GM12878 (cell line): ENCODE measurements around the gene SPG7. TPM values are rescaled to one million over a fixed set of nuclear protein-coding genes. Genes with fewer than 3 reads are reported as not detected.

Experiments used
- ATAC-seq: fragments of 200-7000 bp; cut with Tn5 transposase; 3 replicates; pipeline ENCODE4 v1.9.1; 2020; ENCODE audit warnings: mild to moderate bottlenecking, moderate library complexity
- BruUV-seq: library from RNA; stranded (reverse); fragments of 400-500 nt; replicated peaks from 2 replicates; lab custom pipeline; 2021; lab: Mats Ljungman, UMichigan
- CTCF ChIA-PET: fragments of 300-600 bp; sonication (Branson Sonifier 250); formaldehyde crosslinking; extraction: SDS; loops from one replicate; lab custom pipeline; 2021; ENCODE audit warnings: inconsistent platforms; lab: Yijun Ruan, JAX
- POLR2A ChIA-PET: fragments of 350-600 bp; formaldehyde crosslinking; extraction: SDS; loops from one replicate; lab custom pipeline; 2021; ENCODE audit warnings: inconsistent platforms; lab: Charles Lee
- RAD21 ChIA-PET: fragments of 300-600 bp; sonication (Branson Sonifier 250); formaldehyde crosslinking; loops from one replicate; lab custom pipeline; 2023; ENCODE audit warnings: antibody characterized with exemption; ENCODE audit not compliant: unreplicated experiment; lab: Charles Lee
- SMC1A ChIA-PET: fragments of 300-600 bp; sonication (Branson Sonifier 250); formaldehyde crosslinking; loops from one replicate; lab custom pipeline; 2023; ENCODE audit not compliant: unreplicated experiment, uncharacterized antibody; lab: Charles Lee
- DNase-seq: peaks from one replicate; pipeline ENCODE4 v3.0.0-alpha.2; 2011; ENCODE audit warnings: low read depth, low spot score
- FAIRE-seq: peaks from 3 replicates; lab custom pipeline; 2011; peaks lifted over from hg19 to GRCh38; lab: Jason Lieb, UNC
- H2AFZ ChIP-seq: 2 replicates; pipeline ENCODE4 v1.6.0; 2011; ENCODE audit warnings: low read depth, low read length, control low read depth; ENCODE audit not compliant: control insufficient read depth
- H3K27ac ChIP-seq: 2 replicates; pipeline ENCODE4 v1.5.1; 2011; ENCODE audit warnings: control low read depth; ENCODE audit not compliant: control insufficient read depth, insufficient read depth
- H3K27me3 ChIP-seq, 2 experiments: replicated peaks in 1 of 2; 2 replicates each; pipeline versions ENCODE4 v1.6.0 to v1.6.1; 2011; ENCODE audit warnings: low read length in 1 of 2; ENCODE audit not compliant: control insufficient read depth in 2 of 2, insufficient read depth in 2 of 2
- H3K36me3 ChIP-seq, 2 experiments: 2 replicates each; pipeline ENCODE4 v1.5.1; 2011; ENCODE audit warnings: low read length in 1 of 2; ENCODE audit not compliant: control insufficient read depth in 2 of 2, insufficient read depth in 2 of 2
- H3K4me1 ChIP-seq: 2 replicates; pipeline ENCODE4 v1.6.1; 2011; ENCODE audit warnings: mild to moderate bottlenecking, low read length, moderate library complexity, mixed read lengths; ENCODE audit not compliant: control insufficient read depth, insufficient read depth
- H3K4me2 ChIP-seq: 2 replicates; pipeline ENCODE4 v1.6.0; 2011; ENCODE audit warnings: control low read depth; ENCODE audit not compliant: control insufficient read depth, insufficient read depth
- H3K4me3 ChIP-seq: fragments of 200-600 bp; sonication (generic); 2 replicates; pipeline ENCODE4 v1.5.1; 2016
- H3K79me2 ChIP-seq: 2 replicates; pipeline ENCODE4 v1.6.0; 2011; ENCODE audit warnings: low read length; ENCODE audit not compliant: control insufficient read depth, insufficient read depth
- H3K9ac ChIP-seq: 2 replicates; pipeline ENCODE4 v1.8.0; 2011; ENCODE audit warnings: low read length, control low read depth, mixed read lengths; ENCODE audit not compliant: control insufficient read depth, insufficient read depth
- H3K9me3 ChIP-seq: replicated peaks from 3 replicates; pipeline ENCODE4 v1.5.1; 2011; ENCODE audit warnings: mild to moderate bottlenecking, low read length; ENCODE audit not compliant: control insufficient read depth, insufficient read depth
- H4K20me1 ChIP-seq: 2 replicates; pipeline ENCODE4 v1.6.0; 2011; ENCODE audit not compliant: control insufficient read depth, insufficient read depth
- ASH2L ChIP-seq: fragments of 300-600, 200-600 bp; sonication (generic); IDR thresholded peaks from 2 replicates; pipeline ENCODE4 v1.6.1; 2017; ENCODE audit warnings: low read depth, mild to moderate bottlenecking, borderline replicate concordance
- IKZF1 ChIP-seq: fragments of 450-650 bp; conservative IDR thresholded peaks from 2 replicates; pipeline ENCODE4 v1.6.1; 2017; ENCODE audit warnings: antibody characterized with exemption, mild to moderate bottlenecking
- IRF3 ChIP-seq: fragments of 450-650 bp; IDR thresholded peaks from 2 replicates; pipeline ENCODE4 v1.6.1; 2014; ENCODE audit warnings: mild to moderate bottlenecking
- SPI1 ChIP-seq: IDR thresholded peaks from 2 replicates; pipeline ENCODE4 v1.6.1; 2011; ENCODE audit warnings: low read depth, mild to moderate bottlenecking, low read length, moderate library complexity, borderline replicate concordance; ENCODE audit not compliant: insufficient read depth
- ZNF217 ChIP-seq: fragments of 450-650 bp; IDR thresholded peaks from 2 replicates; pipeline ENCODE4 v1.6.1; 2017; ENCODE audit warnings: antibody characterized with exemption, mild to moderate bottlenecking
- WGBS: methylation state at CpG from one replicate; pipeline ENCODE4 v1.1.6; 2016; ENCODE audit warnings: low lambda C conversion rate; ENCODE audit not compliant: insufficient replicate concordance, insufficient coverage; ENCODE audit errors: missing lambda C conversion rate; 5-methylcytosine and 5-hydroxymethylcytosine counted together
- in situ Hi-C: fragments of 300-500 bp; cut with MboI; formaldehyde crosslinking; loops from 9 replicates; pipeline ENCODE4 v1.14.3; 2018; ENCODE audit warnings: mixed read lengths
- intact Hi-C: fragments of 100-400 bp; cut with micrococcal nuclease; formaldehyde crosslinking; loops from one replicate; pipeline ENCODE4 v1.14.2; 2022; ENCODE audit not compliant: unreplicated experiment
- polyA plus RNA-seq, 11 experiments: library from polyadenylated mRNA; depleted of rRNA in 4 of 11; unstranded in 6 of 11; stranded (reverse) in 5 of 11; fragments of >200 nt; fragmentation: Nextera tagmentation in 4 of 11; fragmentation: Illumina TruSeq in 1 of 11; extraction: Ambion mirVana in 4 of 11; extraction: Trizol in 1 of 11; gene quantifications; 1 replicate in 1 of 11; 2 replicates in 10 of 11; pipeline versions ENCODE4 v1.2.1 to v1.2.3, GENCODE V29; 2011 to 2016; ENCODE audit warnings: inconsistent platforms in 2 of 11, missing spikeins in 2 of 11, low read depth in 1 of 11
- total RNA-seq, 4 experiments: library from RNA; depleted of rRNA in 3 of 4; stranded (reverse); fragments of >200 nt in 3 of 4; fragmentation: Illumina TruSeq in 1 of 4; extraction: Trizol in 1 of 4; gene quantifications; 2 replicates each; pipeline versions ENCODE4 v1.2.1 to v1.2.3, GENCODE V29; 2013 to 2021

Gene SPG7
- total and polyA plus RNA-seq, 10 of the 15 experiments (the other 5 are each of a cell fraction or from before 2014, with no cell fraction given), result 5.9 to 75.9 (median 52.5) TPM

- ChIA-PET CTCF (no interaction called here), RAD21 (no interaction called here), SMC1A (no interaction called here), POLR2A (no interaction called here)
- WGBS, result 88% methylated on average over 11 of the region's 11 CpGs
- Histone ChIP-seq H3K9me3 (no peaks in the 10 kb centered on the region), H3K79me2 (no peaks in the 10 kb centered on the region), H3K4me3 (no peak overlapping the region), H3K9ac (no peak overlapping the region), H4K20me1 (no peaks in the 10 kb centered on the region), H3K4me1 (no peaks in the 10 kb centered on the region), H3K36me3 (peaks cover 0 to 9% of the 10 kb centered on the region in 2 experiments), H3K27me3 (no peaks in the 10 kb centered on the region), H3K4me2 (no peak overlapping the region), H2AFZ (no peak overlapping the region), H3K27ac (no peak overlapping the region)
- FAIRE-seq, result no peak
- in situ Hi-C loops (no loop called here), intact Hi-C loops (no loop called here)
- TF ChIP-seq IKZF1, result no peak
- no TSS peak for BruUV-seq
- no peak for DNase-seq
- no peak for ATAC-seq
Measured at GRCh38 chr16:89544113-89544512, 35.9 kb downstream of the SPG7 start.

GRCh38 chr16:89544713-89545043, 36.5 kb downstream of the SPG7 start:
- FAIRE-seq (no peak), DNase-seq (no peak), ATAC-seq (no peak)
- H3K27me3 ChIP-seq, result no peaks in the 10 kb centered on the region
- H3K9ac ChIP-seq, result no peak overlapping the region
- intact Hi-C loops (no loop called here), in situ Hi-C loops (no loop called here)
- no peaks in the 10 kb centered on the region for H3K4me1 ChIP-seq
- peaks cover 0 to 9% of the 10 kb centered on the region in 2 experiments for H3K36me3 ChIP-seq
- WGBS, result 84% methylated on average over 13 of the region's 13 CpGs
- ChIA-PET POLR2A (no interaction called here), CTCF (no interaction called here), RAD21 (no interaction called here), SMC1A (no interaction called here)
- H2AFZ ChIP-seq, result no peak overlapping the region
- H4K20me1 ChIP-seq, result no peaks in the 10 kb centered on the region
- H3K79me2 ChIP-seq, result no peaks in the 10 kb centered on the region
- no peak overlapping the region for H3K27ac ChIP-seq
- no peak overlapping the region for H3K4me3 ChIP-seq
- no peaks in the 10 kb centered on the region for H3K9me3 ChIP-seq
- H3K4me2 ChIP-seq, result no peak overlapping the region
- no TSS peak for BruUV-seq
- TF ChIP-seq ZNF217 (no peak), IRF3 (no peak), ASH2L (no peak), SPI1 (no peak)
